Stomach (tissue), 4 donors: Measurements from ENCODE around the gene TAS2R5.

Experiments used
- EP300 ChIP-seq: sonication (generic); formaldehyde crosslinking; IDR thresholded peaks from one replicate; pipeline ENCODE4 v1.6.1; 2017; ENCODE audit warnings: antibody characterized with exemption
- POLR2A ChIP-seq, 4 donors: fragments of 450-650 bp; IDR thresholded peaks; one replicate each; pipeline ENCODE4 v1.6.1; 2016; ENCODE audit warnings: antibody characterized with exemption in 4 of 4, control low read depth in 2 of 4, mild to moderate bottlenecking in 1 of 4, moderate library complexity in 1 of 4
- POLR2AphosphoS5 ChIP-seq, 3 donors: sonication (generic); formaldehyde crosslinking; IDR thresholded peaks; one replicate each; pipeline ENCODE4 v1.6.1; 2016; ENCODE audit warnings: antibody characterized with exemption in 3 of 3
- TF ChIP-seq, protein P1 (sequence below), 7 experiments: fragments of 450-650 bp in 4 of 7; fragments of 200-600 bp in 3 of 7; sonication (generic) in 3 of 7; IDR thresholded peaks; one replicate each; pipeline ENCODE4 v1.5.1; 2016 to 2019; ENCODE audit warnings: antibody characterized with exemption in 7 of 7, control low read depth in 2 of 7, mild to moderate bottlenecking in 1 of 7

- TF ChIP-seq POLR2A (IDR thresholded peaks at IDR 0.05) (no peak), EP300 (no peak), POLR2AphosphoS5 (IDR thresholded peaks at IDR 0.05) (no peak)
- TF ChIP-seq, protein P1, sequence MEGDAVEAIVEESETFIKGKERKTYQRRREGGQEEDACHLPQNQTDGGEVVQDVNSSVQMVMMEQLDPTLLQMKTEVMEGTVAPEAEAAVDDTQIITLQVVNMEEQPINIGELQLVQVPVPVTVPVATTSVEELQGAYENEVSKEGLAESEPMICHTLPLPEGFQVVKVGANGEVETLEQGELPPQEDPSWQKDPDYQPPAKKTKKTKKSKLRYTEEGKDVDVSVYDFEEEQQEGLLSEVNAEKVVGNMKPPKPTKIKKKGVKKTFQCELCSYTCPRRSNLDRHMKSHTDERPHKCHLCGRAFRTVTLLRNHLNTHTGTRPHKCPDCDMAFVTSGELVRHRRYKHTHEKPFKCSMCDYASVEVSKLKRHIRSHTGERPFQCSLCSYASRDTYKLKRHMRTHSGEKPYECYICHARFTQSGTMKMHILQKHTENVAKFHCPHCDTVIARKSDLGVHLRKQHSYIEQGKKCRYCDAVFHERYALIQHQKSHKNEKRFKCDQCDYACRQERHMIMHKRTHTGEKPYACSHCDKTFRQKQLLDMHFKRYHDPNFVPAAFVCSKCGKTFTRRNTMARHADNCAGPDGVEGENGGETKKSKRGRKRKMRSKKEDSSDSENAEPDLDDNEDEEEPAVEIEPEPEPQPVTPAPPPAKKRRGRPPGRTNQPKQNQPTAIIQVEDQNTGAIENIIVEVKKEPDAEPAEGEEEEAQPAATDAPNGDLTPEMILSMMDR (IDR thresholded peaks at IDR 0.05), result peak in 5 of 7 experiments; percentile 33 to 59 (median 48)
Observed at GRCh38 chr7:141785706-141786552, 4.1 kb upstream of the TAS2R5 start.
